Lung (tissue), 12 donors: ENCODE data around the gene NIPA2. TPM values are rescaled to one million over a fixed set of nuclear protein-coding genes. Genes with fewer than 3 reads are reported as not detected.

Experiments
- ATAC-seq: fragments of 200-7000 bp; cut with Tn5 transposase; one replicate; pipeline ENCODE4 v1.9.1; 2020; ENCODE audit warnings: moderate number of reproducible peaks; ENCODE audit not compliant: insufficient read depth, low FRiP score
- DNase-seq, 3 donors: peaks; one replicate each; pipeline ENCODE4 v3.0.0-alpha.2; 2013 to 2017
- H3K27ac ChIP-seq, 2 donors: one replicate each; pipeline ENCODE4 v1.5.1; 2013; ENCODE audit warnings: mild to moderate bottlenecking in 2 of 2, moderate library complexity in 2 of 2, control low read depth in 1 of 2, inconsistent platforms in 1 of 2, low read depth in 1 of 2, low read length in 1 of 2
- H3K27me3 ChIP-seq, 3 donors: one replicate each; pipeline ENCODE4 v1.5.1; 2013; ENCODE audit warnings: low read length in 2 of 3; ENCODE audit not compliant: control insufficient read depth in 3 of 3, insufficient read depth in 3 of 3
- H3K36me3 ChIP-seq, 4 donors: one replicate each; pipeline ENCODE4 v1.5.1; 2013; ENCODE audit warnings: low read length in 4 of 4, mild to moderate bottlenecking in 1 of 4, moderate library complexity in 1 of 4; ENCODE audit not compliant: control insufficient read depth in 4 of 4, insufficient read depth in 4 of 4
- H3K4me1 ChIP-seq, 5 donors: one replicate each; pipeline ENCODE4 v1.5.1; 2013; ENCODE audit warnings: low read length in 5 of 5, mild to moderate bottlenecking in 2 of 5, moderate library complexity in 1 of 5; ENCODE audit not compliant: control insufficient read depth in 5 of 5, insufficient read depth in 5 of 5
- H3K4me3 ChIP-seq: one replicate; pipeline ENCODE4 v1.5.1; 2013; ENCODE audit warnings: mild to moderate bottlenecking, control low read depth, moderate library complexity
- H3K9ac ChIP-seq, 2 donors: one replicate each; pipeline ENCODE4 v1.5.1; 2013; ENCODE audit warnings: low read length in 2 of 2, control low read depth in 1 of 2; ENCODE audit not compliant: insufficient read depth in 1 of 2
- H3K9me3 ChIP-seq, 4 donors: one replicate each; pipeline ENCODE4 v1.5.1; 2013; ENCODE audit warnings: low read length in 3 of 4, mild to moderate bottlenecking in 1 of 4, moderate library complexity in 1 of 4; ENCODE audit not compliant: control insufficient read depth in 4 of 4, insufficient read depth in 3 of 4
- CTCF ChIP-seq: IDR thresholded peaks from 2 replicates; pipeline ENCODE4 v1.5.1; 2012; ENCODE audit warnings: mild to moderate bottlenecking; ENCODE audit errors: control extremely low read depth, extremely low read depth
- WGBS, 2 donors: extraction: QIAGEN DNeasy Blood & Tissue Kit; methylation state at CpG; one replicate each; pipeline ENCODE4 v1.1.7; 2013; 5-methylcytosine and 5-hydroxymethylcytosine counted together
- polyA plus RNA-seq, 2 donors: library from polyadenylated mRNA; stranded (reverse); fragments of 200-250 nt; gene quantifications; one replicate each; pipeline ENCODE4 v1.2.1, GENCODE V29; 2013
- total RNA-seq, 2 donors: library from RNA; depleted of rRNA in 1 of 2; stranded (reverse); fragments of >200 nt in 1 of 2; gene quantifications; one replicate each; pipeline ENCODE4 v1.2.1, GENCODE V29; 2014 to 2021
- donor health status: control.
- donor health status: control.
- donor health status: Bipolar disorder and iron deficiency.
- donor health status: healthy.
- donor health status: DM: yes; HTN: yes; CAD: no.

The NIPA2 gene
- total and polyA plus RNA-seq, 4 donors: 12.5 to 53.7 (median 42.5) TPM

DNA sequence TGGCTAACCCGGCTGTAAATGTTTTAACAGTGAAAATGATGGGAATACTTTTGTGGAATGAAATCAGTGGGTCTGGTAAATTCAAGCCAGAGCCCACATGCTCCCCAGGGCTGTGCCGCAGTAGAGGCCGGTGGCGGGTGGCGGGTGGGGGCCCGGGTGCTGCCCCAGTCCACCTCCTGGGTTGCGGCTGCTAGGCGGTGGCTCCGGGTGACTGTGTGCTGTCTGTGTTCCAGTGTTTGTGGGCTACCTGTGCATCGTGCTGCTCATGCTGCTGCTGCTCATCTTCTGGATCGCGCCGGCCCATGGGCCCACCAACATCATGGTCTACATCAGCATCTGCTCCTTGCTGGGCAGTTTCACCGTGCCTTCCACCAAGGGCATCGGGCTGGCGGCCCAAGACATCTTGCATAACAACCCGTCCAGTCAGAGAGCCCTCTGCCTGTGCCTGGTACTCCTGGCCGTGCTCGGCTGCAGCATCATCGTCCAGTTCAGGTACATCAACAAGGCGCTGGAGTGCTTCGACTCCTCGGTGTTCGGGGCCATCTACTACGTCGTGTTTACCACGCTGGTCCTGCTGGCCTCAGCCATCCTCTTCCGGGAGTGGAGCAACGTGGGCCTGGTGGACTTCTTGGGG, 14.9 kb upstream of the NIPA2 start:
- Histone ChIP-seq H3K4me1 (no peaks in the 10 kb centered on the region), H3K9ac (no peak overlapping the region), H3K27me3 (no peaks in the 10 kb centered on the region), H3K36me3 (peaks cover 8 to 24% (median 13%) of the 10 kb centered on the region in 4 donors), H3K27ac (no peak overlapping the region), H3K4me3 (no peak overlapping the region), H3K9me3 (peaks cover 0 to 2% (median 0%) of the 10 kb centered on the region in 4 donors)
- no peak for ATAC-seq
- TF ChIP-seq CTCF: no peak
- WGBS, 2 donors: 95 to 96% methylated on average over 29 of the region's 29 CpGs
- DNase-seq: no peak

GRCh38 chr15:22827125-22827524, 11.3 kb upstream of the NIPA2 start:
- H3K36me3 ChIP-seq: peaks cover 0 to 15% (median 6%) of the 10 kb centered on the region in 4 donors
- no peaks in the 10 kb centered on the region for H3K4me1 ChIP-seq
- DNase-seq (no peak), ATAC-seq (no peak)
- no peak overlapping the region for H3K27ac ChIP-seq
- no peak overlapping the region for H3K9ac ChIP-seq
- WGBS, 2 donors: 73 to 84% methylated on average over 1 of the region's 1 CpG
- peaks cover 0 to 2% (median 0%) of the 10 kb centered on the region in 4 donors for H3K9me3 ChIP-seq
- H3K27me3 ChIP-seq: no peaks in the 10 kb centered on the region
- TF ChIP-seq CTCF: no peak
- no peak overlapping the region for H3K4me3 ChIP-seq

DNA sequence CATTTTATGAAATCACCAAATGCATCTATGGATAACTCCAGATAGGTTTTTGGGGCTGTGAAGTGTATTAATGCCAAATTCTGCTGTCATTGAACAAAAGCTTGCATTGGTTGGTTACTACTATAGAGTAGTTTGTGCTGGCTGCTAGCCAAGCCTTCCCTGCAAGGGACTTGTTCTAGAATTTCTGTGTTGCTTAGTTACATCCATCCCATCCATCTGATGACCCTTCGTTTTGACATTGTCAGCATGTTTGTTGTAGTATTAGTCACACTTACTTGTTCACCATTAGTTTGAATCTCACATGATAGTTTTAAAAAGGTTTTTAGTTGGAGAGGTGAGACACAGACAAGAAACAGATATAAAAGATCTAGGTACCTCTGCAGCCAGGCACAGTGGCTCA, 7.0 kb upstream of the NIPA2 start:
- no peak for ATAC-seq

More for the DNA sequence above, 7.0 kb upstream of the NIPA2 start:
- TF ChIP-seq CTCF: no peak
- Histone ChIP-seq H3K9ac (no peak overlapping the region), H3K36me3 (peaks cover 0 to 6% (median under 1%) of the 10 kb centered on the region in 4 donors), H3K4me1 (no peaks in the 10 kb centered on the region), H3K4me3 (no peak overlapping the region), H3K27ac (no peak overlapping the region), H3K27me3 (no peaks in the 10 kb centered on the region), H3K9me3 (no peaks in the 10 kb centered on the region)
- peak in 1 of 3 donors; percentile 17 for DNase-seq
- 54 to 82% methylated on average over 1 of the region's 1 CpG for WGBS, 2 donors
